ENCODE data around the gene MUC13. TPM values are rescaled to one million over a fixed set of nuclear protein-coding genes. Genes with fewer than 3 reads are reported as not detected.

The MUC13 gene
- total RNA-seq, 1 experiment from 2014 or later: 0.20 TPM

DNA sequence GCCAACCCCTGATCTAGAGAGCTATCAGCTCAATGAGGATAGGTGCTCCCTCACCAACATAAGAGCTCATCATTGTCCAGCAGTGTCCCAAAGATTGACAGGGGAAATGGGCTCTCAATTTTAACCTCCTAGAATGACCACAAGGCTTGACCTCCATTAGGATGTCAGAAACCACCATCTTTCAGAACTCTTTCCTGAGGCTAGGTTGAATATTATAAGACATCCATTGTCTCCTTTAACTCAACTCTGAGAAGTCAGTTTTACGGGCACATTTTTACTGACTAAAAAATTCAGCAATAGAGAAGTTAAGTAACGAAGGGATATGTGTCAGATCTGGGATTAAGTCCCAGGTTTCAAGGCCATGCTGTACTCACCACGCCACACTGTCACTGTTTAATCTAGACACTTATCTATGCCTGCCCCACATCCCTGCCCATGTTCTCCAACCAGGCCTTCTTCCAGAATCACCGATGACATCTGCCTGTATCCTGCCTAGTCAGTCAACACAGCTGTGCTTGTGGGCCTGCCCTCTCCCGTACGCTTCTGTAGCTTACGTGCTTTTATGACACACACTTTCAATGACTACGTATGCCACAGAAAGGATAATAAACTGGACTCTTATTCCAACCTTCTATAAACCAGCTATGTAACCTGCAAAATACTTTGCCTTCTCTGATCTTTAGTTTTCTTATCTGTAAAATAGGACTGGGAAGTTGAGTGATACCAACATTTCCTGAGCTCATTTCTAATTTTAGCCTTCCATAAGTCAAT is 17.1 kb upstream of the MUC13 start:
- DNase-seq (ENCODE audit: low read depth): peak; percentile 55

DNA sequence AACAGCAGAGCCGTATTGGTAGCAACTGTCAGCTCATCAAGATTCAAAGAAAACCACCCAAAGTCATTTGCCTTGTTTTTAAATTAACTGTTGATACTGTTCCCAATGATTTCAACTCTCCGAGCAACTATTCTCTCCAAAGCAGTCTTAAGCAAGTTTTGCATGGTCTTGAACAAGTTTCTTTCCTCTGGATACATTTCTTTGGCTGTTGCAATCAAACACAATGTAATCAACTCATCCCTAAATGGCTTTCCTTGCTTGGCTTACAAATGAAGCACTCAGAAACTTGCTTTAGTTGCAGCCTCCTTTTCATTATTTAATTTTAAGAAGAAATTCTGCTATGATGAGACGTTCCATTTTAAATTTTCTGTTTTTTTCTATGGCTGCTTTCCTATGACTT is 15.5 kb upstream of the MUC13 start:
- no peak for DNase-seq (ENCODE audit: low read depth)

DNA sequence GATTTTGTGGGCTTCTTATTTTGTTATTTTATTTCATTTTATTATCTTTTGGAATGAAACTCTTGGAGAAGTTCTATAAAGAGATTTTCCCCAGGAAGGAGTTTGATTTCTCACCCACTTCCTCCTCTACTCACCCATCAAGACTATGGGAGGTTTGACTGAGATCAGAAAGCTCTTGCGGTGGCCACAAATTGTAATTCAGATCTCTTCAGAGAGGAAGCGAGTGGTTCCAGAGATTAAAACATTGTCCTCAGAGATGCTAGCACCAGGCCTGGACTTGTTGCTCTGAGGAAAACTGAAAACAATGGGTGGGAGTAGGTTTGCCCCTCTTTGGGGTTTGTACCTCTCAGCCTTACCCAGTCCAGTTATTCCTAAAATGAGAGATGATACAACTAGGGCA is 8.1 kb upstream of the MUC13 start:
- DNase-seq (ENCODE audit: low read depth): no peak

DNA sequence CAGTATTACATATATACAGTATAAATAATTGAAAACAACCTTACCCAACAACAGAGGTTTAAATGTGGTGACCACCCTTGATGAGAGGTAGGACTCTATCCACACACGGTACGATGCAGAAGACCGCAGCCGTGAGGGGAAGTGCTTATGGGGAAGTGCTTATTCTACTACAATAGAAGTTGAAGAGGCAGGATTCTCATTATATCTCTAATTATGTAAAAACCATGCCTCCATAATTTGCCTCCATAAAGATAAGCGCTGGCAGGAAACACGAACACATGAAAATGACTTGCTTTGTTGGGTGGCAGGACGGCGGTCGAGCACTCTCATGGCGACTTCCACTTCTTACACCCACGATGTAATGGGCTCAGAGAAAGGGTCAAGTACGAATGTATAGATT is 7.2 kb upstream of the MUC13 start:
- DNase-seq (ENCODE audit: low read depth): no peak

DNA sequence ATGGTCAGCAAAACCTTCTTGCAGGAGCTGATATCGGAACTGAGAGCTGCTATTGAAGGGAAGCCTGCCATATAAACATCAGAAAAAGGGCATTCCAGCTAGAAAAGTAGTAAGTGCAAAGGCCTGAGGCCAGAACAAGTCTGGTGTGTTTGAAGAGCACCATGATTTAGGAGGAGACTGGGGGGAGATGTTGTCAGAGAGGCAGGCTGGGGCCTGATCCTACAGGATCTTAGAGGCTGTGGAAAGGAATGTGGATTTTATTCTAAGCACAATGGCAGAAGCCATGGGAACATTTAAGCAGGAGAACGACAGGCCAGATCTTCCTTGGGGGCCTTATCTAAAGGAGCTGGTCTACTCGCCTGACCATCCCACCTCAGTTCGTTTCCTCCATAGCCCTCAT is 5.1 kb upstream of the MUC13 start:
- DNase-seq (ENCODE audit: low read depth): no peak

DNA sequence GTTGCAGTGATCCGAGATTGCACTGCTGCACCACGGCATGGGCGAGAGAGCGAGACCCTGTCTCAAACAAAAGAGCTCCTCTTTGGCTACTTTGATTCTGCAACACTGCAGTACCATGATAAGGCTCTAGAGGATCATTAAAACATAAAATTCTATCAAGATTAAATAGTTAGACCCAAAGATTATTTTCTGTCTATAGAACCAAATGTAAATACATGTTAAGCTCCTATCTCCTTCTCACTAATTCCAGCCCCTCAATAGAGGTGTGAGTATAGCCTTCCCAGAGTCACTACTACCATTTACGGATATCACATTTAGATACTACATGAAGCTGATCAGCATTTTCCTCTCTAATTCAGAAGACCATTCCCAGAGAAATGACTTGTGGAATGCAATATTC is 4.3 kb upstream of the MUC13 start:
- DNase-seq (ENCODE audit: low read depth): no peak

DNA sequence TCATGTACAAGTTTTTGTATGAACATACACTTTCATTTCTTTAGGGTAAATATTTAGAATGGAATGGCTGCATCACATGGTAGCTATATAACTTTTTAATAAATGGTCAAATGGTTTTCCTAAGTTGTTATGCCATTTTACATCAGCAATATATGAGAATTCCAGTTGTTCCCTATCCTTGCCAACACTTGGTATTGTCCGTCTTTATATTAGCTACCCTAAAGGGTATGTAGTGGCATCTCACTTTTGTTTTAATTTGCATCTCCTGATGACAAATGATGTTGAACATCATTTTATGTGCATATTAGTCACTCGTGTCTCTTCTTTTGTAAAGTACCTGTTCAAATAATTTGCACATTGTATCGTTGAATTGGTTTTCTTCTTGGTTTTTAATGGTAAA is 2.5 kb upstream of the MUC13 start:
- DNase-seq (ENCODE audit: low read depth): no peak

DNA sequence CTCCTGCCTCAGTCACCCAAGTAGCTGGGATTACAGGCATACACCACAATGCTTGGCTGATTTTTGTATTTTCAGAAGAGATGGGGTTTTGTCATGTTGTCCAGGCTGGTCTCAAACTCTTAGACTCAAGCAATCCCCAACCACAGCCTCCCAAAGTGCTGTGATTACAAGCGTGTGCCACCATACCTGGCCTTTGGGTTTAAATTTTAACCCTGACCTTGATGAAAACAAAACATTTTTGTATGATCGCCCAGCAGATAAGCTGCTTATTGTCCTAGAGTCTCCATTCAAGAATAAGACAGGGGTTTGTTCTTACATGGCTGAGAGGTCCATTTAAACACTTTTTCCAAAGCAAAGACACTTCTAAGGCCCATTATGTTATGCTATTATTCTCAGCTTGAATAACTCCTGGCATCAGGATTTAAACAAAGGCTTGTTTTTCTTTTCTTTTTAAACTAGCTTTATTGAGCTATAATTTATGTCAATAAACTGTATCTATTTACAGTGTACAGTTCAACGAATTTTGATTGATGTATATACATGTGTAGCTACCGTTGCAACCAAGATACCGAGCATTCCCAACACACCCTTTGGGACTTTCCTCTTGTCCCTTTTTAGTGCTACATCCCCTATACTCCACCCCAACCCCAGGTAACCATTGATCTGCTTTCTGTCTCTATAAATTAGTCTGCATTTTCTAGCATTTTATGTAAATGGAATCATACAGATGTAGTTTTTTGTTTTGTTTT is 1.4 kb upstream of the MUC13 start:
- no peak for DNase-seq (ENCODE audit: low read depth)

DNA sequence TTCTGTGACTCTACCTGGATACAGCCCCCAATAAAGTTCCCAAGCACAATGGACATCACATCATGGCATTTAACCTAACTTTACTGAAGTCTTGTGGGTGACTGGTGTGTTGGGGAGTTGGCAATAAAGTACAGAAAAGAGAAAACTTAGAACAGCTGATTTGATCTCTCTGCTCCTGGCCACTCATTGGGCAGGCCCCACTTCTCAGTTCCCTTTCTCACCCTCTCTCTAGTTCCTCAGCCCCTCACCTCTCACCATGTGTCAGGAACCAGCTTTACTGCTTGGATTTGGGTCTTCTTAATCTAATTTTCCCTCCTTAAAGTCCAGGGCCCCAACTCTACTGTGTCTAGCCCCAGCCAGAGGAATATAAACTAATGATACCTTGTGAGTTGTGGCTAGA is 713 bp upstream of the MUC13 start:
- no peak for DNase-seq (ENCODE audit: low read depth)

DNA sequence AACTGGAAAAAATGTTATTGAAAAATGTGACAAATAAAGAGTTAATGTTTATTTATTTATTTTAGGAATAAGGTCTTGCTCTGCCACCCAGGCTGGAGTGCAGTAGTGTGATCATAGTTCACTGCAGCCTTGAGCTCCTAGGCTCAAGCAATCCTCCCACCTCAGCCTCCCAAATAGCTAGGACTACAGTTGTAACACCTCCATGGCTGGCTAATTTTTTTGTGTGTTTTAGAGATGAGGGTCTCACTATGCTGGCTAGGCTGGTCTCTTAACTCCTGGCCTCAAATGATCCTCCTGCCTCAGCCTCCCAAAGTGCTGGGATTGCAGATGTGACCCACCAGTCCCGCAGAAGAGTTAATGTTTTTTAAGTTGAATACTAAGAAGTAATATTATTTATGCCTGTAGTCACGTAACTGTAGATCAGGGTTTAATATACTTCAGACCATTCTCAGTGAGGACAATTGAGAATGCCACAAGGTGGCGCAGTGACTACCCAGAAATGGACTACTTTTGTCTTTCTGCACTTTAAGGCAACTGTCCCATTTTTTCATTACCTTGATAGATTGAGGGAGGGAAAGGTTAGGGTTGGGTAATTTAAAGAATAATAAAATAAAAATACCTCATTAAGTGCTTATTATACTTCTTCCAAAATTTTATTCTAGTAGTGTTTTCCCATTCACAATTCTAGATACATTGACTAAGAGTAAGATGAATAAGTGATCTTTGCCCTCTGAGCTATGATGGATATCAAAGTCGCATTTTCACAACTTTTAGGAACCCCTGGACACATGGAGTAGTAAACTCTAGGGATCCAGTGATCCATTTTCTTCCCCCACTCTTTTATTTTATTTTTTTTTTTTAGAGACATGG is 6.0 kb downstream of the MUC13 start:
- peak; percentile 78 for DNase-seq (ENCODE audit: low read depth)

DNA sequence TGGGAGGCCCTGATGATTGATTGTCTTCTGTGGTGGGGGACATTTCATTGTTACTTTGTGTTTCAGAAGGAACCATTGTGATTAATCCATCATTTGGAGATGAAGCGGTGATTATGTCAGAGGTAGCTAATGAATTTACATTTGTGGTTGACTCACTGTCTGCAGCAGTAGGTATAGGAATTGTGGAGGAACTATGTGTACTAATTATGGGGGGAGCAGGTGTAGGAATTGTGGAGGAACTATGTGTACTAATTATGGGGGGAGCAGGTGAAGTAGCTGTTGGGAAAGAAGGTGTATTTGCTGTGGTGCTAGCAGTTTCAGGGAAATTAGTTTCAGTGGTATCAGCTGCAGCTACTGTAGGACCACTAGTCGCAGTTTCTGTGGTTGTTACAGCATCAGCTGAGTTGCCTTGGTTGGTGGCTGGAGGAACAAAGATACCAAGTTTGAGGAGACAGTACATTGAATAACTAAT is 6.9 kb downstream of the MUC13 start:
- no peak for DNase-seq (ENCODE audit: low read depth)

DNA sequence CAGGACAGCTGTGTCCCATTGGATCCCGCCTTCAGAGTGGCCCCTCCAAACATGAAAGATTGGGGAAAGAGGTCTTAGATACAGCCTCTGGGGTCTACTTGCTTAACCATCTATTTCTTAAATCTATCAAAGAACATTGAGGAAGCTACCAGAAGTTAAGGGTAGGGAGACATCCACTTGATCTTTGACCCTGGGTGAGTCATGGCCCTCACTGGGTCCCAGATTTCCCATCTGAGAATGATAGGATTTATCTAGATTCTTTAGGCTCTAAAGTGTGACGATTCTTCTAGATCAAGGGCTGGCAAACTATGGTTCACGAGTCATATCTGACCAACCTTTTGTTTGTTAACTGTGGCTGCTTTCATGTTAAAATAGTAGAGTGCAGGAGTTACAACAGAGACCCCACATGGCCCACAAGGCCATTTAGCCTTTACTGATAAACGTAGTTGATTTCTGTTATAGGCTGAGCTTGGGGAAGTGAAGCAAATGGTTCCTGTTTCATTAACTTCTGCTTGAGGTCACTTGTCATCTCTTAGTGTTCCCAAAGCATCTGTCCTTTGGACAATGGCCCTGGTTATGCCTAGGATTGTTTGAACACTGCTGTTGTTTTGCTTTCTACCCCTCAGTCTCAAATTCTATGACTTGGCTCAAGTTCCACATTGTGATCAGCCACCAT is 8.0 kb downstream of the MUC13 start:
- DNase-seq (ENCODE audit: low read depth): peak; percentile 32

DNA sequence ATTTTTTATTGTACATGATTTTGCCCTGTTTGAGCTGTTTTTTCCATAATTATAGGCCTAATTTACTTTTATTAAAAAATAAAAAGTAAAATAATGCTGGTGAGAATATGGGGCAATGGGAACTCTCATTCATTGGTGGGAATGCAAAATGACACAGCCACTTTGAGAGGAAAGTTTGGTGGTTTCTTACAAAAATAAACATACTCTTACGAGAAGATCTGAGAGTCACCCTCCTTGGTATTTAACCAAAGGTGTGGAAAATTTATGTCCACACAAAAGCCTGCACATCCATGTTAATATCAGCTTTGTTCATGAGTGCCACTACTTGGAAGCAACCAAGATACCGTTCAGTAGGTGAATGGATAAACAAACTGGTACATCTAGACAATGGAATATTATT is 9.8 kb downstream of the MUC13 start:
- DNase-seq (ENCODE audit: low read depth): peak; percentile 53

DNA sequence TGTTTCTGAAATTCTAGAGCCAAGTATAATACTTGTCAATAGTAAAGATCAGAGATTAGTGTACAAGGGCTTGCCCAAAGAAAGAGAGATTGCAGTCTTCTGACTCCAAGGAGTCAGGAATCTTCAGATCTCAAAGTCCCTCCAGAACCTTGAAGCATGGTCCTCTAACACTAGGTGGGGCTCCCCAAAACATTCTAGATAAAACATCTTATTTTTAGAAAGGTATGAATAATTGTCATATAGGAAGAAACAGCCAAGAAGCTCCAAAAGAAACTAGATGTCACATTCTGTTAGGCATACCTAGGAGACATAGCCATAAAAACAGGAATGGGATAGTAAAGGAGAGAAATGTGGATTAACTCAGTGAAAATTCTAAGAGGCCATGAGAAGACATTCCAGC is 10.7 kb downstream of the MUC13 start:
- peak; percentile 30 for DNase-seq (ENCODE audit: low read depth)

DNA sequence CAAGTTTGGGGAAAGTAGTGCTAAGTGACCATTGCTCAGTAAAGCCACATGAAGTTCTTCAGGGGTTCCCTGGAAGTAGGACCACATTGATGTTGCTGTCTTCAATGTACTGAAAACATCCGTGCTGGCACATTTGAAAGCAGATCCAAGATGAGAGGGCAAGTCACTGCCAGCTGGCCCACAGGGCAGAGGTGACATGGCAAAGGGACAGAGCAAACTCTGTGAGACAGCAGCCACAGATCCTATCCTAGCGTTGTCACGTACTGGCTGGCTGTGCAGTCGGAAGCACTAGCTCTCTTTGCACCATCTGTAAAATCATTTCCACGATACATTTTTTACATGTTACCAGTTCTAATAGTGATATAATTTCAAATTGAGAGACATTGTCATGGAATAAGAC is 13.8 kb downstream of the MUC13 start:
- no peak for DNase-seq (ENCODE audit: low read depth)

DNA sequence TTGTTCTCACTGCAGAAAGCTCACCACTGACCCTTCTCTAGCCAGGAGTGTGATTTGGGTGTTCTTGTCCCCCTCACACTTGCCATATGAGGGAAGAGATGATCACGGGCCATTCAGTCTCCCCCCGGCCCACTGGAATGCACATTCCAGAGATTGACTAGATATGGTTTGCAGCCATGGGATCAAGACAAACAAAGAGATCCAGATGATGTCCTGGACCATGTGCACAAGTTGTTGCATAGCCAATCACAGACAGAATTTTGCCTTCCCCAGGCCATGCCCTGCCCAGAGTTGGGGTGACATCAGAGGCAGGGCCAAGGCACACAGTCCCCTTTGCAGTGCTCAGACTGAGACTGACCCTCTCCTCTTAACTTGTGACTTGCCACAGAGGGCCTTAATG is 14.8 kb downstream of the MUC13 start:
- DNase-seq (ENCODE audit: low read depth): peak; percentile 49

DNA sequence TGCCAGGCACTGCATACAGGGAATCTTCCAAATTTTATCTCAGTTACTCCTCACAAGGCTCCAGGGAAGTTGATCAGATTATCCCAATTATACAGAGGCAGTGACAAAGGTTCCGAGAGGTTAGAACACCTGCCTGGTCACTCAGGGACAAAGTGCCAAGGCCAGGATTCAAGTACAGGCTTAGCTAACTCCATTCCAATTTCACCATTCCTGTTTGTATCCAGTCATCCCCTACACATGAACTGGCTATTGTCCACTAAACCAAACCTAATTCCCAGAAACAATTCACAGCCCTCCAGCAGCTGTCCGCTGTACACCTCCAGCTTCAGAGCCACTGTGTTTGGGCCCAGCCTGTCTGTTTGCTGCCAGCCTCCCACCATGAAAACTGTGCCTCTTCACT is 16.0 kb downstream of the MUC13 start:
- DNase-seq (ENCODE audit: low read depth): no peak

DNA sequence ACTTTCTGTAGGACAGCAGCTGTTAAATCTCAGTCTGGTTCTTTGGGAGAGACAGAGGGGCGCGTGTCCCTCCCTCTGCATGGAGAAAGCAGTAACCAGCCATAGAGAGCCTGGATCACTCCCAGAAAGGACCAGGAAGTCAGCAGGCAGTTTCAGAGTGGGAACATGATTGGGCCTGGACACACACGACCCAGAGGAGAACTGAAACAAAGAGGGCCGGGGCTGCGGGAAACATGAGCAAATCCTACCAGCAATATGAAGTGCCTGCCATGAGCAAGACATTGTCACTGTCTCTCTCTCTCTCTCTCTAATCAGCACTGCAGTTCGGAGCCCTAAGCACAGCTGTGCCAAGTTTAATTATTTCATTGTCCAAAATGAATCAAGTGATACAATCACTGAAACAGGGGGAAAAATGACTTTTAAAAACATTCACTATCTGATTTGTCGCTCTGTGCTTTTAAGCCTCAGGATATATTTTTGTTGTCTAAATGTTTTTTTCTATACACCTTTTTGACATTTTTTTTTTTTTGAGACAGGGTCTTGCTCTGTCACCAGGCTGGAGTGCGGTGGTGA is 17.6 kb downstream of the MUC13 start:
- no peak for DNase-seq (ENCODE audit: low read depth)

DNA sequence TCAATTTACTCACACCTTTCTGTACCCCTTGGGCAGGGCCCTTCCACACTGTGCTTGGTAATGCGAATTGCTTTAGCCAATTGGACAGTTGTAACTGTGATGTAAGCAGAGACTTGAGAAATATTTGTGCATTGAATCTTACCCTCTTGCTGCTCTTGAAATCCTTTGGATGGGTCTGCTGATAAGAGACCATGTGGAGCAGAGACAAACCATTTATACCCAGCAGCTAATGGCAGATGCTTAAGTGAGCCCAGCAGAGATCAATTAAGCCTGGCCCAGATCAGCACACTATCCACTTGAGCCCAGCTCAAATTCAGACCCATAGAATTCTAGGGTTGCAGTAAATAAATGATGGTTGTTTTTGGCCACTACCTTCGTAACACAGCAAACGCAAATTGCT is 19.3 kb downstream of the MUC13 start:
- DNase-seq (ENCODE audit: low read depth): no peak

DNA sequence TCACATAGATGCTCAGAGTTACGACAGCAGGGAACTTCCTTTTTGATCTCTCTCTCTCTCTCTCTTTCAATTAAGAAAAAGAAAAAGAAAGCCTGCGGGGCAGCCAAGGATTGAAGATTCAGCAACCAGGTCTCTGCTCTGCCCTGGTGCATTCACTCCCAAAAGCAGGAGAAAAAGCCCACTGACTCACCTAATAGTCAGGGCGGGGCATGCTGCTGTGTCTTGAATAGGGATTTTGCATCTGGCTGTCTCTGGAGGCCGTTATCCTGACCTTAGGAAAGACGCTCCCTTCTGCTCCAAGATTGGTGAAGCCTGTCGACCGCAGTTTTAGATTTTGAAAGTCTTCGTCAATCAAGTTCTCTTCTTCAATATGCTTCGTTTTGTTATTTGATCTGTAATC is 26.6 kb downstream of the MUC13 start:
- no peak for DNase-seq (ENCODE audit: low read depth)

DNA sequence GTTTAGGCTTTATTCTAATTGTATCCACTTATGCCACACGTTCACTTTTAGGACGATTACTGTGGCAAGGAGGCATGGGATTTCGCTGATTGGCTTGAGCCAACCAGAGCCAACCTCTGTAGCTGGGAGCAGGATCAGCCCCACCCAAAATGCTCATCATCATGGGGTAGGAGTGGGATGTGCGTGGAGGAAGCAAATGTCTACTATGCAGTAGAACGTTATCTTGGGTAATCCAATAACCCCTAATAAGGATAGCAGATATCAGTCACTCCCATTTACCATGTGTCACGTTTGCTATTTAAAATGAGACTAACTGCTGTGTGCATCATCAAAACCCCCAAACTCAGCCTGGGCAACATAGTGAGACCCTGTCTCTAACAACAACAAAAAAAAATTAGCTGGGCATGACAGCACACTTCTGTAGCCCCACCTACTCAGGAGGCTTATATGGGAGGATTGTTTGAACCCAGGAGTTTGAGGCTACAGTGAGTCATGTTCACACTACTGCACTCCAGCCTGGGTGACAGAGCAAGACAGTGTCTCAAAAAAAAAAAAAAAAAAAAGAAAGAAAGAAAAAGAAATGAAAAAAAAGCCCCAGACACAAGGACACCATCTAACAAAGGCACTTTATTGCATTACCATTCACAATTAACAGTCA is 29.6 kb downstream of the MUC13 start:
- peak; percentile 18 for DNase-seq (ENCODE audit: low read depth)

All from M059J (cell line).